GM19328 (cell line): ENCODE results near the gene ORAI1.
"Not testable (repeated sequence)": the region's sequence is repeated elsewhere in the genome, so short reads cannot be mapped to it uniquely, and the experiment has no call there.

ENCODE experiments used
- ATAC-seq: cut with Tn5 transposase; IDR thresholded peaks from one replicate; pipeline ENCODE4 v1.9.1; 2021; ENCODE audit warnings: mild to moderate bottlenecking, moderate library complexity; ENCODE audit not compliant: unreplicated experiment

ORAI1 gene

DNA sequence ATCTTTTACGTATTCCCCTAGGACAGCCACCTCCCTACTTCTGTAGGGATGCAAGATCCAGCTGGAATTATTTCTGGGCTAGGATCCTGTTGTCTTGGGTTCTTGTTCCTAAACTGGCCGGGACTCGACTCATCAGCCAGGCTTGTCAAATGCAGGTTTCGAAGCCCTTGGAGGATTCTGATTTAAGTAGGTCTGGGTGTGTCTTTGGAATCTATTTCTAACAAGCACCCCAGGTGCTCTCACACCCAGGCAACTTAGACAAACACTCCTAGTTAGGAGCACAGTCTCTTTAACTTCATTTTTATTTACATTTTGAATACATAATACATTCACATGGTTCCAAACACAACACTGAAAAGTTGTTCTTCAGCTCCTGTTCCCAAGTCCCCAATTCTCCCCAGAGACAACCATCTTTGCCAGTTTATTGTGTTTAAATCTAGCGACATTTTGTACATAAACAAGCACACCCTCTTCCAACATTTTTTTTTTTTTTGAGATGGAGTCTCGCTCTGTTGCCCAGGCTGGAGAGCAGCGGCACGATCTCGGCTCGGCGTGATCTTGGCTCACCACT lies 22.2 kb downstream of the ORAI1 start:
- ATAC-seq = no peak

- ATAC-seq = no peak
Measured at GRCh38 chr12:121649322-121649721, 23.0 kb downstream of the ORAI1 start.

- no peak for ATAC-seq
Measured at GRCh38 chr12:121649819-121650353, 23.6 kb downstream of the ORAI1 start.

- ATAC-seq = no peak
Measured at GRCh38 chr12:121651320-121651719, 25.0 kb downstream of the ORAI1 start.

GRCh38 chr12:121652767-121653497 lies 26.6 kb downstream of the ORAI1 start:
- ATAC-seq = no peak

DNA sequence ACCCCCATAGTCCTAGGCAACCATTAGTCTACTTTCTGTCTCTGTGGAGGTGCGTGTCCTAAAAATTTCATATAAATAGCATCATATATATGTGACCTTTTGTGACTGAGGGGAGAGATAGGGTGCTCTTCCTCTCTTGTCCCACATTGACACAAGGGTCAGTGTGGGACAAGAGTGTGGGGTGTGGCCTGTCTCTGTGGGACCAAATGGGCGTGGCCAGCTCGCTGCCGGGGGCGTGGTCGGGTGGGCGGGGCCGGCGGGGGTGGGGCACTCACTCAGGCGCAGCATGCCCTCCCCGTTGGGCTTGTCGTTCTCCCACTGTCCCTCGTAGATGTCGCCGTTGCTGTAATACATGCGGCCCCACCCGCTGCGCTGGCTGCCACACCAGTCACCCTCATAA lies 27.7 kb downstream of the ORAI1 start:
- ATAC-seq = no peak

- no peak for ATAC-seq
Measured at GRCh38 chr12:121656122-121656521, 29.8 kb downstream of the ORAI1 start.

- no peak for ATAC-seq
Measured at GRCh38 chr12:121657305-121658008, 31.1 kb downstream of the ORAI1 start.

- not testable (repeated sequence) for ATAC-seq
Measured at GRCh38 chr12:121661353-121662105, 35.2 kb downstream of the ORAI1 start.

GRCh38 chr12:121663610-121663929 lies 37.2 kb downstream of the ORAI1 start:
- ATAC-seq = no peak

- ATAC-seq = not testable (repeated sequence)
Measured at GRCh38 chr12:121666829-121667228, 40.5 kb downstream of the ORAI1 start.

DNA sequence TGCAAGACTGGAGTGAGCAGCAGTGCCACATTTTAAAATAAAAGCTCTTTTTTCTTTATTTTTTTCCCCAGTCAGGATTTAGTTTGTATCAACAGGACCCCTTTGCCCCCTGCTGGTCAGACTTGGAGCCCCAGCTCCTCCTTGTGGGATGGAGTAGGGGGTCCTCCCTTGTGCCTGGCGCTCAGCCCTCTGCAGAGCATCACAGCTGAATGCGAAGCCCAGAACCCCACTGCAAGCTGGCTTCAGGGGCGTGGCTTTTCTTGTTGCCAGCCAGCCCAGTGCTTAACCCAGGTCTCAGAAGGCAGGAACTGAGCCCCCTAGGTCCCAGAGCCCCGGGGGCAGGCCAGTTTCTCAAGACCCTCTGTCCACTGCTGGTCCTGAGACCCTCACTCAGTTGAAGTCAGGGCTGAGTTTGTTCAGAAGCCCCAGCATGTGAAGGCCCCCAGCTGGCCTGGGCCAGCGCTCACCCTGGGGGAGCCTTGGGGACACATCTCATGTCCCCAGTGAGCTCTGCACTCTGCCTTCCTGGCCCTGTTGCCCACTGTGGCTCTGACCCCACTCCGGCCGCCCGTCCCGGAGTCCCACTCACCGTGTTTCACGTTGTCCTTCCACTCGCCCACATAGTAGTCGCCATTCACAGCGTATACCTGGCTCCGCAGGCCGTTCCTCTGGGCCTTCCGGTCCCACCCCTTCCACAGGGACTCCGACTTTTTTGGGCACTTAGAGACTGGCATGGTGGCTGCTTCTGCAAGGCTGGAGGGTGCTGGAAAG lies 42.6 kb downstream of the ORAI1 start:
- ATAC-seq = no peak

- ATAC-seq = no peak
Measured at GRCh38 chr12:121669521-121669900, 43.2 kb downstream of the ORAI1 start, which contains the start of gene MORN3. MORN3 (minus strand) TSS chr12:121669654; CDS start chr12:121669483, 171 bp downstream.

DNA sequence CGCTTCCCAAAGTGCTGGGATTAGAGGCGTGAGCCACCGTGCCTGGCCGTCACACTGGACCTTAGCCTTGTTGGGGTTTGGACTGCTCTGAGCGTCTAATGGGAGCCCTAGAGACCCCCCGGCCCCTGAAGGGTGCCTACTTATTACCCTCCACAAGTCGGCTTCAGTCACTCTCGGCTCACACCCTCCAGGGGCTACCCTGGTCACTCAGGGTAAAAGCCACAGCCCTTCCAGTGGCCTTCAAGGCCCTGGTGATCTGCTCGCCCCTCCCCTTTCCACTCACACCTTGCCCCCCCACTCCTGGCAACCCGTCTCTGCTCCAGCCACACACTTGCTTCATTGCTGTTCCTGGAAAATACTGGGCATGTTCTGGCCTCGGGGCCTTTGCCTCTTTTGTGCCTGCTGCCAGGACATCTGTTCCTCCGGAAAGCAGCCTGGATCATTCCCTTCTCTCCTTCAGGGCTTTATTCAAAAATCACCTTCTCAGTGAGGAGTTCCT lies 46.7 kb downstream of the ORAI1 start:
- no peak for ATAC-seq

GRCh38 chr12:121676190-121676589 lies 49.9 kb downstream of the ORAI1 start:
- no peak for ATAC-seq

GRCh38 chr12:121678305-121678704 lies 52.0 kb downstream of the ORAI1 start:
- no peak for ATAC-seq

DNA sequence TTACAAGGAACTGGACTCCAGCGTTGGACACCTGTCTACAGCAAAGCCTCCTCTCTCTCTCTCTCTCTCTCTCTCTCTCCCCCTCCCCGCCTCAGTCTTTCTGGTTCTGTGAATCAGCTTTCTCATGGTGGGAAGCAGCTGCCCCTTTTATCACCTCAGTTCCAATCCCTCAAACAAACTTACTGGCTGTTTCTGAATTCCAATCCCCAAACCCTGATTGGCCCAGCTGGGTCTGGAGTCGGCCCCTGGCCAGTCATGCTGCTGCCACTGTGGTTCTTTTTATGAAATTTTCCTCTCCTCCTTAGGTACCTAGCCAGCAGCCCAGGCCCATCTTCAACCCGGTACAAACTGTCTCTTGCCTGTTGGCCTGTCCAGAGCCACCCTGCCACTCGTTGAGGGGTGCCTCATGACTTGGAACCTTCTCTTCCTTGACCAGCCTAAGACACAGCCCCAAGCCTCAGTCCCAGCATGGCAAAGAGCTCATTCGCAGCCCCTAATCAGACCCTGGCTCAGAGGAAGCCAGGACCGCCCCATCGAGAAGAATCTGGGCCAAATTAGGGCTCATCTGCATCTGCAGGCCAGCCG lies 52.5 kb downstream of the ORAI1 start:
- ATAC-seq = no peak

DNA sequence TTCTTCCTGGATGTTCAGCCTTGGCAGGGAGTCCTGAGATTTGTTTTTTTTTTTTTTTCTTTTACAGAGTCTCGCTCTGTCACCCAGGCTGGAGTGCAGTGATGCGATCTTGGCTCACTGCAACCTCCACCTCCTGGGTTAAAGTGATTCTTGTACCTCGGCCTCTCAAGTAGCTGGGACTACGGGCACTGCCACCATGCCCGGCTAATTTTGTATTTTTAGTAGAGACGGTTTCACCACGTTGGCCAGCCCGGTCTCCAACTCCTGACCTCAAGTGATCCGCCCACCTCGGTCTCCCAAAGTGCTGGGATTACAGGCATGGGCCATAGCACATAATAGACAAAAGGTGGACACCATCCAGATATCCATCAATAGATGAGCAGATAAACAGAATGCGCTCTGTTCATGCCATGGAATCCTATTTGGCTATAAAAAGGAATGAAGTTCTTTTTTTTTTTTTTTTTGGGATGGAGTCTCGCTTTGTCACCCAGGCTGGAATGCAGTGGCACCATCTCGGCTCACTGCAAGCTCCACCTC lies 53.4 kb downstream of the ORAI1 start:
- ATAC-seq = not testable (repeated sequence)

GRCh38 chr12:121688966-121689365 lies 62.6 kb downstream of the ORAI1 start:
- no peak for ATAC-seq

DNA sequence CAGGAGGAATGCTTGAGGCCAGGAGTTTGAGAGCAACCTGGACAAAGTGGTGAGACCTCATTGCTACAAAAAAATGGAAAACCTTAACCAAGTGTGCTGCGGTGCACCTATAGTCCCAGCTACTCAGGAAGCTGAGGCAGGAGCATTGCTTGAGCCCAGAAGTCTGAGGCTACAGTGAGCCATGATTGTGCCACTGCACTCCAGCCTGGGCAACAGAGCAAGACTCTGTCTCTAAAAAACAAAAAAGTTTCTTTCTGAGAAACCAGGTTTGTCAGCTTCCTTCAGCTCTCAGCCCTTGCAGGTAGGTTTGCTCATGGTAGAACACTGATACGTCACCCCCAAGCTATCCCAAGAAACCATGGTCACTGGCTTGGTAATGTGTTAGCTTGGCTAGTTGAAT lies 63.1 kb downstream of the ORAI1 start:
- ATAC-seq = no peak
